Stimulated activated CD4-positive, alpha-beta T cell treated with anti-CD3 and anti-CD28 coated beads, TNF-alpha, amount 100 ng/mL, for 1 hour (primary cell): ENCODE results near the gene THSD4.

Experiments used
- DNase-seq, 3 donors: peaks; one replicate each; pipeline ENCODE4 v3.0.0-alpha.2; 2020; ENCODE audit warnings: low read depth in 3 of 3, low spot score in 1 of 3

THSD4 gene

GRCh38 chr15:71220828-71221227 is 105.6 kb downstream of the THSD4 start:
- no peak for DNase-seq

GRCh38 chr15:71221417-71221816 is 106.1 kb downstream of the THSD4 start:
- no peak for DNase-seq

GRCh38 chr15:71223516-71223915 is 108.2 kb downstream of the THSD4 start:
- DNase-seq, result no peak

GRCh38 chr15:71224024-71224423 is 108.8 kb downstream of the THSD4 start:
- no peak for DNase-seq

GRCh38 chr15:71225851-71226250 is 110.6 kb downstream of the THSD4 start:
- no peak for DNase-seq

- DNase-seq, result no peak
These were observed 111.5 kb downstream of the THSD4 start for GRCh38 chr15:71226536-71227455.

- no peak for DNase-seq
These were observed 113.1 kb downstream of the THSD4 start for GRCh38 chr15:71228403-71228802.

- DNase-seq, result no peak
These were observed 115.0 kb downstream of the THSD4 start for GRCh38 chr15:71230303-71230702.

- no peak for DNase-seq
These were observed 116.5 kb downstream of the THSD4 start for GRCh38 chr15:71231758-71232157.

- DNase-seq, result no peak
These were observed 117.1 kb downstream of the THSD4 start for GRCh38 chr15:71232411-71232810.

- DNase-seq, result no peak
These were observed 122.4 kb downstream of the THSD4 start for GRCh38 chr15:71237456-71238188.

- no peak for DNase-seq
These were observed 123.7 kb downstream of the THSD4 start for GRCh38 chr15:71238926-71239325.

- no peak for DNase-seq
These were observed 124.5 kb downstream of the THSD4 start for GRCh38 chr15:71239592-71240364.

GRCh38 chr15:71242292-71242691 is 127.0 kb downstream of the THSD4 start:
- DNase-seq, result no peak

- DNase-seq, result no peak
These were observed 129.0 kb downstream of the THSD4 start for GRCh38 chr15:71244250-71244649.

- no peak for DNase-seq
These were observed 130.3 kb downstream of the THSD4 start for GRCh38 chr15:71245588-71245987.

- DNase-seq, result no peak
These were observed 133.1 kb downstream of the THSD4 start for GRCh38 chr15:71248386-71248785.

GRCh38 chr15:71249986-71250385 is 134.7 kb downstream of the THSD4 start:
- DNase-seq, result no peak

- no peak for DNase-seq
These were observed 135.8 kb downstream of the THSD4 start for GRCh38 chr15:71250936-71251583.

- DNase-seq, result no peak
These were observed 136.3 kb downstream of the THSD4 start for GRCh38 chr15:71251584-71252043.
